K562 (cell line): ENCODE measurements around the gene FES. TPM values are rescaled to one million over a fixed set of nuclear protein-coding genes. Genes with fewer than 3 reads are reported as not detected.
A peak's percentile ranks its signal among the peaks of the same experiment; 100 is the strongest.

Experiments used
- ATAC-seq: fragments of 200-7000 bp; cut with Tn5 transposase; 3 replicates; pipeline ENCODE4 v1.9.1; 2020; ENCODE audit warnings: moderate library complexity
- BruUV-seq: library from RNA; stranded (reverse); fragments of 400-500 nt; replicated peaks from 2 replicates; lab custom pipeline; 2021; lab: Mats Ljungman, UMichigan
- CTCF ChIA-PET: fragments of 300-600 bp; formaldehyde crosslinking; extraction: SDS; loops from one replicate; lab custom pipeline; 2021; ENCODE audit warnings: low intra/inter-chr PET ratio; lab: Yijun Ruan, JAX
- POLR2A ChIA-PET: fragments of 300-600, 350-650 bp; sonication (Branson Sonifier 250); formaldehyde crosslinking; extraction: SDS; loops from one replicate; lab custom pipeline; 2021; ENCODE audit warnings: antibody characterized with exemption, inconsistent platforms; lab: Yijun Ruan, JAX
- DNase-seq, 4 experiments: peaks; one replicate each; pipeline versions ENCODE4 v3.0.0 to v3.0.0-alpha.2; 2011 to 2018; ENCODE audit warnings: low spot score in 3 of 4, mixed read lengths in 3 of 4; ENCODE audit errors: extremely low read depth in 1 of 4
- FAIRE-seq: peaks from 2 replicates; lab custom pipeline; 2011; peaks lifted over from hg19 to GRCh38; lab: Jason Lieb, UNC
- H2AFZ ChIP-seq: 2 replicates; pipeline ENCODE4 v1.6.0; 2011; ENCODE audit warnings: low read depth, low read length, control low read depth, inconsistent platforms
- H3K27ac ChIP-seq: fragments of 200-600 bp; 3 replicates; pipeline ENCODE4 v1.8.0; 2011; ENCODE audit warnings: low read depth, mild to moderate bottlenecking, control low read depth, inconsistent platforms, low read length, moderate library complexity, mixed read lengths; ENCODE audit errors: extremely low read depth
- H3K27me3 ChIP-seq, 2 experiments: fragments of 300-600 bp in 1 of 2; 2 replicates in 1 of 2; 3 replicates in 1 of 2; pipeline versions ENCODE4 v1.6.0 to v1.8.0; 2011; ENCODE audit warnings: inconsistent platforms in 2 of 2, low read length in 2 of 2, mild to moderate bottlenecking in 1 of 2, mixed read lengths in 1 of 2, moderate library complexity in 1 of 2; ENCODE audit not compliant: control insufficient read depth in 2 of 2, insufficient read depth in 2 of 2
- H3K36me3 ChIP-seq: fragments of 300-600 bp; 3 replicates; pipeline ENCODE4 v1.8.0; 2011; ENCODE audit warnings: mild to moderate bottlenecking, low read length, inconsistent platforms; ENCODE audit not compliant: control insufficient read depth, insufficient read depth
- H3K4me1 ChIP-seq, 2 experiments: fragments of 200-600 bp in 1 of 2; replicated peaks in 1 of 2; 2 replicates in 1 of 2; 3 replicates in 1 of 2; pipeline versions ENCODE4 v1.5.1 to v1.8.0; 2011; ENCODE audit warnings: inconsistent platforms in 2 of 2, low read length in 2 of 2, mild to moderate bottlenecking in 1 of 2, mixed read lengths in 1 of 2, moderate library complexity in 1 of 2; ENCODE audit not compliant: control insufficient read depth in 2 of 2, insufficient read depth in 2 of 2
- H3K4me2 ChIP-seq: 2 replicates; pipeline ENCODE4 v1.6.1; 2011; ENCODE audit warnings: low read length, control low read depth, inconsistent platforms, mixed read lengths; ENCODE audit not compliant: insufficient read depth
- H3K4me3 ChIP-seq: fragments of 200-600 bp; sonication (generic), shearing (Covaris generic); 2 replicates; pipeline ENCODE4 v1.5.1; 2016; ENCODE audit warnings: control low read depth, inconsistent platforms
- H3K79me2 ChIP-seq: fragments of 200-600 bp; 3 replicates; pipeline ENCODE4 v1.8.0; 2011; ENCODE audit warnings: low read length, inconsistent platforms; ENCODE audit not compliant: control insufficient read depth, insufficient read depth
- H3K9ac ChIP-seq, 2 experiments: 2 replicates each; pipeline versions ENCODE4 v1.6.0 to v1.6.1; 2011; ENCODE audit warnings: low read depth in 2 of 2, low read length in 2 of 2, control low read depth in 1 of 2, inconsistent platforms in 1 of 2, mild to moderate bottlenecking in 1 of 2, mixed read lengths in 1 of 2; ENCODE audit not compliant: insufficient read depth in 1 of 2
- H3K9me1 ChIP-seq: one replicate; pipeline ENCODE4 v1.6.0; 2011; ENCODE audit warnings: inconsistent platforms, mild to moderate bottlenecking, low read length, moderate library complexity; ENCODE audit not compliant: control insufficient read depth, insufficient read depth
- H3K9me3 ChIP-seq: replicated peaks from 2 replicates; pipeline ENCODE4 v1.5.1; 2011; ENCODE audit warnings: low read depth, low read length, inconsistent platforms; ENCODE audit not compliant: control insufficient read depth, insufficient read depth
- H4K20me1 ChIP-seq: replicated peaks from 2 replicates; pipeline ENCODE4 v1.6.1; 2011; ENCODE audit warnings: low read length, inconsistent platforms, mixed read lengths; ENCODE audit not compliant: control insufficient read depth, insufficient read depth
- BHLHE40 ChIP-seq: IDR thresholded peaks from 2 replicates; pipeline ENCODE4 v1.6.1; 2011; ENCODE audit warnings: low read length, improper control_type of control experiment
- BRF1 ChIP-seq: IDR thresholded peaks from 3 replicates; pipeline ENCODE4 v1.6.1; 2011; ENCODE audit warnings: borderline replicate concordance, mild to moderate bottlenecking; ENCODE audit not compliant: insufficient read length; ENCODE audit errors: extremely low read depth
- HDAC1 ChIP-seq, 2 experiments: fragments of 450-650 bp; IDR thresholded peaks; 2 replicates each; pipeline ENCODE4 v1.6.1; 2016 to 2017; ENCODE audit warnings: inconsistent platforms in 1 of 2, mild to moderate bottlenecking in 1 of 2, moderate library complexity in 1 of 2
- HES1 ChIP-seq: fragments of 450-650 bp; IDR thresholded peaks from 2 replicates; pipeline ENCODE4 v1.6.1; 2016; ENCODE audit warnings: low read depth, mild to moderate bottlenecking, moderate library complexity
- IRF1 ChIP-seq: sonication (generic); formaldehyde crosslinking; IDR thresholded peaks from 2 replicates; pipeline ENCODE4 v1.8.0; 2022; ENCODE audit warnings: missing genetic modification reagents, mild to moderate bottlenecking, borderline replicate concordance
- L3MBTL2 ChIP-seq: fragments of 450-650 bp; IDR thresholded peaks from 2 replicates; pipeline ENCODE4 v1.6.1; 2016; ENCODE audit warnings: mild to moderate bottlenecking, moderate library complexity
- POLR2G ChIP-seq: fragments of 200-400 bp; formaldehyde crosslinking; IDR thresholded peaks from 2 replicates; pipeline ENCODE4 v1.6.1; 2017; ENCODE audit warnings: low read depth, mild to moderate bottlenecking, antibody characterized with exemption, low read length, moderate library complexity
- SRSF3 ChIP-seq: fragments of 200-400 bp; formaldehyde crosslinking; IDR thresholded peaks from 2 replicates; pipeline ENCODE4 v1.6.1; 2016; ENCODE audit warnings: mild to moderate bottlenecking, low read length, moderate library complexity; ENCODE audit not compliant: insufficient read depth
- YY1 ChIP-seq, 3 experiments: IDR thresholded peaks; 2 replicates each; pipeline ENCODE4 v1.6.1; 2011; ENCODE audit warnings: low read length in 2 of 3, mild to moderate bottlenecking in 2 of 3, moderate library complexity in 2 of 3, borderline replicate concordance in 1 of 3, control low read depth in 1 of 3, low read depth in 1 of 3; ENCODE audit not compliant: insufficient read depth in 3 of 3, insufficient replicate concordance in 2 of 3, control insufficient read depth in 1 of 3, insufficient read length in 1 of 3; ENCODE audit errors: extremely low read depth in 1 of 3
- WGBS: fragments of 100-300 bp; shearing (Covaris generic); methylation state at CpG from one replicate; pipeline ENCODE4 v1.1.6; 2016; ENCODE audit warnings: low coverage, mixed read lengths; ENCODE audit not compliant: insufficient coverage; ENCODE audit errors: missing lambda C conversion rate; 5-methylcytosine and 5-hydroxymethylcytosine counted together
- in situ Hi-C: fragments of 300-500 bp; cut with MboI; formaldehyde crosslinking; loops from 4 replicates; pipeline ENCODE4 v1.15.0; 2018; ENCODE audit warnings: inconsistent platforms, mixed read lengths
- intact Hi-C: fragments of 100-400 bp; cut with micrococcal nuclease; formaldehyde crosslinking; loops from 2 replicates; pipeline ENCODE4 v1.14.2; 2022
- polyA plus RNA-seq, 8 experiments: library from polyadenylated mRNA; depleted of rRNA in 4 of 8; stranded (reverse) in 5 of 8; unstranded in 3 of 8; fragments of >200 nt; fragmentation: Nextera tagmentation in 2 of 8; fragmentation: Illumina TruSeq in 1 of 8; extraction: Ambion mirVana in 2 of 8; extraction: Trizol in 1 of 8; gene quantifications; 2 replicates each; pipeline versions ENCODE4 v1.2.1 to v1.2.3, GENCODE V29; 2011 to 2014; ENCODE audit warnings: inconsistent platforms in 1 of 8, missing spikeins in 1 of 8
- total RNA-seq, 7 experiments: library from RNA; depleted of rRNA in 6 of 7; stranded (reverse); fragments of >200 nt in 6 of 7; fragmentation: Illumina TruSeq in 2 of 7; extraction: Trizol in 2 of 7; gene quantifications; 2 replicates each; pipeline versions ENCODE4 v1.2.1 to v1.2.3, GENCODE V29; 2011 to 2021; ENCODE audit warnings: low replicate concordance in 1 of 7

FES gene
- total and polyA plus RNA-seq, 9 of the 15 experiments (the other 6 are each of a cell fraction or from before 2014, with no cell fraction given): 0.38 to 2.6 (median 0.82) TPM

- TF ChIP-seq BHLHE40 (peak; percentile 63), IRF1 (CRISPR knock-in tag) (no peak), HDAC1 (IDR thresholded peaks at IDR 0.05) (0 out of 4 replicates have a peak, but pooled peaks of 1 of the 2 experiments have one; percentile 21)
Measured at GRCh38 chr15:90889313-90889730, 5.0 kb downstream of the FES start (continued).

- no TSS peak for BruUV-seq
- intact Hi-C loops: loop anchor here (5.0 to 10.0 kb wide), 4 partner anchors 73 to 565 kb away; no protein-coding TSS in a partner anchor
- H3K9me1 ChIP-seq: no peaks in the 10 kb centered on the region
- no peaks in the 10 kb centered on the region for H3K79me2 ChIP-seq
- ATAC-seq (no peak), DNase-seq (no peak), FAIRE-seq (no peak)
- H3K4me3 ChIP-seq: no peak overlapping the region
- peak overlapping the region; percentile 41; the same call in 1 of the 2 replicates for H2AFZ ChIP-seq
- H3K4me1 ChIP-seq: peaks cover 10 to 66% of the 10 kb centered on the region in 2 experiments; a peak in 4 of 5 replicates
- CTCF ChIA-PET: no interaction called here
- TF ChIP-seq YY1 (IDR thresholded peaks at IDR 0.05; ENCODE audit: borderline replicate concordance in 1 of 3, control insufficient read depth in 1 of 3, extremely low read depth in 1 of 3, insufficient read depth in 3 of 3, insufficient read length in 1 of 3, insufficient replicate concordance in 2 of 3, low read depth in 1 of 3, low read length in 2 of 3): no peak
- TF ChIP-seq POLR2G: peak; percentile 25; the same call in 1 of the 2 replicates
- no peak for TF ChIP-seq L3MBTL2
- TF ChIP-seq HES1: no peak
- no peak for TF ChIP-seq SRSF3
- TF ChIP-seq BRF1: no peak
- TF ChIP-seq, all 486 proteins: peak for 1
- in situ Hi-C loops: loop anchor here (5.0 to 10.0 kb wide), 3 partner anchors 243 to 575 kb away; no protein-coding TSS in a partner anchor
- Histone ChIP-seq H3K36me3 (no peaks in the 10 kb centered on the region), H3K9ac (peak overlapping the region in 1 of 2 experiments; percentile 84; a peak in 2 of 4 replicates), H3K27me3 (no peaks in the 10 kb centered on the region), H3K9me3 (no peaks in the 10 kb centered on the region), H3K4me2 (no peak overlapping the region), H4K20me1 (no peaks in the 10 kb centered on the region), H3K27ac (no peak overlapping the region)
- WGBS: 79% methylated on average over 17 of the region's 31 CpGs
- POLR2A ChIA-PET: interaction anchor here (0.6 to 2.9 kb wide), 5 partner anchors 9 to 26 kb away, joined by 3 to 12 read pairs (median 4); partner anchors contain the start of gene MAN2A2
Measured at GRCh38 chr15:90889736-90890456, 5.6 kb downstream of the FES start.
